PC-9 (cell line): Measurements from ENCODE around the gene EBF4. TPM values are rescaled to one million over a fixed set of nuclear protein-coding genes. Genes with fewer than 3 reads are reported as not detected.

Source experiments
- BruUV-seq: library from RNA; stranded (reverse); fragments of 400-500 nt; replicated peaks from 2 replicates; lab custom pipeline; 2021; lab: Mats Ljungman, UMichigan
- CTCF ChIA-PET: fragments of 300-600 bp; sonication (Branson Sonifier 250); formaldehyde crosslinking; loops from one replicate; lab custom pipeline; 2022; ENCODE audit warnings: antibody characterized with exemption; lab: Charles Lee
- POLR2A ChIA-PET: fragments of 300-600 bp; sonication (Branson Sonifier 250); formaldehyde crosslinking; loops from one replicate; lab custom pipeline; 2022; ENCODE audit warnings: antibody characterized with exemption; ENCODE audit not compliant: unreplicated experiment; lab: Charles Lee
- DNase-seq, 2 experiments: peaks; one replicate each; pipeline versions ENCODE4 v3.0.0 to v3.0.0-alpha.2; 2015 to 2022; ENCODE audit warnings: mixed read lengths in 1 of 2
- H2AFZ ChIP-seq: fragments of 200-600 bp; sonication (generic); 2 replicates; pipeline ENCODE4 v1.8.1; 2017; ENCODE audit warnings: antibody characterized with exemption
- H3F3A ChIP-seq: fragments of 200-600 bp; sonication (generic); 2 replicates; pipeline ENCODE4 v1.8.1; 2017; ENCODE audit warnings: antibody characterized with exemption, mild to moderate bottlenecking, low read depth; ENCODE audit not compliant: insufficient read depth
- H3K27ac ChIP-seq: fragments of 200-600 bp; sonication (generic); 2 replicates; pipeline ENCODE4 v1.6.1; 2016; ENCODE audit warnings: mixed run types
- H3K27me3 ChIP-seq: fragments of 200-600 bp; sonication (generic); 2 replicates; pipeline ENCODE4 v1.6.1; 2016; ENCODE audit warnings: low read depth, mixed run types; ENCODE audit not compliant: insufficient read depth
- H3K36me3 ChIP-seq: fragments of 200-600 bp; sonication (generic); 2 replicates; pipeline ENCODE4 v1.6.1; 2016; ENCODE audit warnings: low read depth, mixed run types
- H3K4me1 ChIP-seq: fragments of 200-600 bp; sonication (generic); replicated peaks from 2 replicates; pipeline ENCODE4 v1.6.1; 2016; ENCODE audit warnings: mixed run types; ENCODE audit not compliant: insufficient read depth
- H3K4me2 ChIP-seq: fragments of 200-600 bp; sonication (generic); 2 replicates; pipeline ENCODE4 v1.6.1; 2017; ENCODE audit warnings: mixed run types
- H3K4me3 ChIP-seq: fragments of 200-600 bp; sonication (generic); 2 replicates; pipeline ENCODE4 v1.6.1; 2016; ENCODE audit warnings: mixed run types
- H3K79me2 ChIP-seq: fragments of 200-600 bp; sonication (generic); 2 replicates; pipeline ENCODE4 v1.6.1; 2017; ENCODE audit warnings: low read depth, mixed run types
- H3K9me2 ChIP-seq: fragments of 200-600 bp; sonication (generic); 2 replicates; pipeline ENCODE4 v1.8.1; 2017; ENCODE audit warnings: mild to moderate bottlenecking; ENCODE audit not compliant: insufficient read depth
- H3K9me3 ChIP-seq: fragments of 200-600 bp; sonication (generic); 2 replicates; pipeline ENCODE4 v1.8.1; 2016; ENCODE audit warnings: low read depth; ENCODE audit not compliant: insufficient read depth
- H4K20me1 ChIP-seq: fragments of 200-600 bp; sonication (generic); 2 replicates; pipeline ENCODE4 v1.8.1; 2017; ENCODE audit not compliant: insufficient read depth
- CTCF ChIP-seq: fragments of 200-600 bp; sonication (generic); conservative IDR thresholded peaks from 2 replicates; pipeline ENCODE4 v1.6.1; 2017; ENCODE audit warnings: mixed run types, antibody characterized with exemption, mild to moderate bottlenecking, moderate library complexity
- EZH2 ChIP-seq: fragments of 200-600 bp; sonication (generic); IDR thresholded peaks from 2 replicates; pipeline ENCODE4 v1.8.0; 2017; ENCODE audit warnings: antibody characterized with exemption, low read depth
- intact Hi-C: fragments of 100-400 bp; cut with micrococcal nuclease; formaldehyde crosslinking; loops from one replicate; pipeline ENCODE4 v1.10.0; 2022; ENCODE audit not compliant: unreplicated experiment
- total RNA-seq: library from RNA; stranded (reverse); gene quantifications from 2 replicates; pipeline ENCODE4 v1.2.3, GENCODE V29; 2021

The EBF4 gene
- total RNA-seq, 1 experiment from 2014 or later: 5.1 TPM

- Histone ChIP-seq H3K9me2 (no peaks in the 10 kb centered on the region), H3K9me3 (no peaks in the 10 kb centered on the region), H2AFZ (no peak overlapping the region), H4K20me1 (no peaks in the 10 kb centered on the region), H3K79me2 (no peaks in the 10 kb centered on the region), H3K27ac (no peak overlapping the region), H3K36me3 (no peaks in the 10 kb centered on the region), H3F3A (peaks cover 3% of the 10 kb centered on the region; the same call in 1 of the 2 replicates), H3K4me1 (peaks cover 2% of the 10 kb centered on the region; the same call in 1 of the 2 replicates), H3K27me3 (peaks cover 34% of the 10 kb centered on the region), H3K4me2 (no peak overlapping the region), H3K4me3 (no peak overlapping the region)
- ChIA-PET CTCF (no interaction called here), POLR2A (no interaction called here)
- DNase-seq: no peak
- BruUV-seq: no TSS peak
- intact Hi-C loops: no loop called here
- TF ChIP-seq CTCF (no peak), EZH2 (no peak)
These were observed 53.5 kb downstream of the EBF4 start for GRCh38 chr20:2745936-2746635.

- Histone ChIP-seq H3F3A (peaks cover 7% of the 10 kb centered on the region; the same call in 1 of the 2 replicates), H3K9me2 (no peaks in the 10 kb centered on the region), H2AFZ (no peak overlapping the region), H3K27ac (no peak overlapping the region), H3K4me2 (no peak overlapping the region), H3K4me3 (no peak overlapping the region), H4K20me1 (no peaks in the 10 kb centered on the region), H3K27me3 (peaks cover 34% of the 10 kb centered on the region), H3K36me3 (no peaks in the 10 kb centered on the region), H3K79me2 (no peaks in the 10 kb centered on the region), H3K4me1 (peaks cover 7% of the 10 kb centered on the region), H3K9me3 (no peaks in the 10 kb centered on the region)
- intact Hi-C loops: no loop called here
- ChIA-PET POLR2A (no interaction called here), CTCF (no interaction called here)
- no TSS peak for BruUV-seq
- TF ChIP-seq CTCF (no peak), EZH2 (no peak)
- DNase-seq: no peak
These were observed 54.2 kb downstream of the EBF4 start for GRCh38 chr20:2746636-2747265.

- H3K27me3 ChIP-seq: peaks cover 33% of the 10 kb centered on the region
These were observed 55.2 kb downstream of the EBF4 start for GRCh38 chr20:2747676-2748235.

More at GRCh38 chr20:2747676-2748235, 55.2 kb downstream of the EBF4 start:
- Histone ChIP-seq H3K9me2 (no peaks in the 10 kb centered on the region), H3K4me3 (no peak overlapping the region), H3K27ac (no peak overlapping the region), H3K9me3 (no peaks in the 10 kb centered on the region), H3K79me2 (no peaks in the 10 kb centered on the region), H3K4me1 (peaks cover 7% of the 10 kb centered on the region), H4K20me1 (no peaks in the 10 kb centered on the region), H2AFZ (no peak overlapping the region), H3K36me3 (no peaks in the 10 kb centered on the region), H3F3A (peaks cover 7% of the 10 kb centered on the region; the same call in 1 of the 2 replicates), H3K4me2 (no peak overlapping the region)
- BruUV-seq: no TSS peak
- ChIA-PET CTCF (no interaction called here), POLR2A (no interaction called here)
- TF ChIP-seq CTCF (no peak), EZH2 (no peak)
- intact Hi-C loops: no loop called here
- no peak for DNase-seq
